ENCODE results near the gene GOLGA8S.
"Not testable (repeated sequence)": the region's sequence is repeated elsewhere in the genome, so short reads cannot be mapped to it uniquely, and the experiment has no call there.

Gene GOLGA8S

DNA sequence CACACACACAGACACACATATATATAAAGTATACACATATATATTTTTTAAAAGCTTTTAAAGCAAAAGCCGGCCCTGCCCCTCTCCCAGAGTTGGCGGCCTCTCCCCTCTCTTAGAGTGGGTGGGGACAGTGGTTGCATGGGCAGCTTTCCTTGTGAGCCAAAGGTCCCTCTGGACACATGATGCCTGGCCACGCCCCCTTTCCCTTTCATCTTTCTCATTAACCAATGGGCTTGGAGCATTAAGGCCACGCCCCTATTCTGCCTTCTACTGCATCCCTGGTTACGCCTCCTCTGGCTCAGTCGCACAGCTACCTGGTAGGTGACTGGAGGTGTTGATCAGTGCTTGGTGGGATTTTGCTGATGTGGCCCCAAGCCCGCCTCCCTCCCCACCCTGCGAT, at the start of gene GOLGA8S:
TSS of gene GOLGA8S (plus strand) at position 301 of the 400 bp plus-strand sequence. CDS start at position 363, 62 bp downstream.
- DNase-seq, result not testable (repeated sequence)

DNA sequence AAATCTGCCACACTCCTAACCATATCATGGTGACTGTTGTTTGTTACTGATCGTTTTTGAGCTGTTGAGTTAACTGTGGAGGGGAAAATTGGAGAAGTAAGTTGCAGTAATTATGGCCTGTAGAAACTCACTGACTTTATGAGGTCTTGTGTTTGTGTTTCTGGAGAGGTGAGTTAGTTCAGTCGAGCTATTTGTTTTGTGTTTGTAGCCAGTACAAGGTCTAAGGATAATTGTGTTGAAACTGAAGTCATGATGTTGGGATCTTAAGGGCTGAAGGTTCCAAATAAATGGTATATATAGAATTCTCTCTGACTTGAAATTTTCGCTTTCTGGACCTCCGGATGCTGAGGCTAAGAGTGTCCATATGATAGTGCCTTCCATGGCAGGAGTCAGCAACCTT, 49.7 kb upstream of the GOLGA8S start:
- DNase-seq, result not testable (repeated sequence)

- DNase-seq, result not testable (repeated sequence)
Observed at GRCh38 chr15:23305921-23306320, 48.6 kb upstream of the GOLGA8S start.

- not testable (repeated sequence) for DNase-seq
Observed at GRCh38 chr15:23311233-23311632, 43.3 kb upstream of the GOLGA8S start.

DNA sequence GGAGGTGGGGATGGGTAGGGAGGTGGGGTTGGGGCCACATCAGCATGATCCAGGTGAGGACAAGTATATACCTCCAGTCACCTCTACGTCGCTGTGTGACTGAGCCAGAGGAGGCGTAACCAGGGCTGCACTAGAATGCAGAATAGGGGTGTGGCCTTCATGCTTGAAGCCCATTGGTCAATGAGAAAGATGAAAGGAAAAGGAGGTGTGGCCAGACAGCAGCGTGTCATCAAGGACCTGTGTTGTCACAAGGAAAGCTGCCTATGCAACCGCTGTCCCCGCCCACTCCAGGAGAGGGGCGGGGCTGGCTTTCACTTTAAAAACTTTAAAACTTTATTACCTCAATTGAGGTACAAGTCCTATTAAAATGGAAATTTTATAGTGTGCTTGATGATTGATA, 20.5 kb upstream of the GOLGA8S start, which contains the start of gene GOLGA6L26:
TSS of gene GOLGA6L26 (minus strand) at position 101 of the 400 bp plus-strand sequence. CDS start at position 40, 61 bp downstream.
- DNase-seq, result not testable (repeated sequence)

DNA sequence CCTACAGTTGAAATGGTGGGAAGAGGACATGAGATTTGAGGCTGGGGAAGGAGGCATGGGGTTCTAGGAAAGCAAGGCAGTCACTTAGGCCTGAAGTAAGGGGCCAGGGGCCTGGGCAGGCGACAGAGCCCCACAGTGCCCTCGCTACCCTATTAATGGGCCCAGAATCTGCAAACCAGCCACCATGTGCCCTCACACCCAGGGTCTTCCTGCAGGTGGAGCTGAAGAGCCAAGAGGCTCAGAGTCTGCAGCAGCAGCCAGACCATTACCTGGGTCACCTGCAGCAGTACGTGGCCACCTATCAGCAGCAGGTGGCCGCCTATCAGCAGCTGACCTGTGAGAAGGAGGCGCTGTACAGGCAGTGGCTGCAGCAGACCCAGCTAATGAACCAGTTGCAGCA, 8.1 kb downstream of the GOLGA8S start:
- not testable (repeated sequence) for DNase-seq

DNA sequence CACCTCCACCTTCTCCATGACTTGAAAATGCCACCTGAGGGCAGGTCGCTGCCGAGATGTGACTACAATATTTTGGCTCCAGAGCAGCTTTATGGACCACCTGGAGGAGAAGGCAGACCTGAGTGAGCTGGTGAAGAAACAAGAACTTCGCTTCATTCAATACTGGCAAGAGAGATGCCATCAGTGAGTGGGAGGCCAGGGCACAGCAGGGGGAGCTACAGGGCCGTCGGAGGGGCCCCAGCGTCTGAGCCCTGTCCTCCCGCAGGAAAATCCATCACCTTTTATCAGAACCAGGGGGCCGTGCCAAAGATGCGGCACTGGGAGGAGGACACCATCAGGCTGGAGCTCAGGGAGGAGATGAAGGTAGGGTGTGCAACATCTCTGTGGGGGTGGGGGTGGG, 9.7 kb downstream of the GOLGA8S start:
- DNase-seq, result not testable (repeated sequence)

DNA sequence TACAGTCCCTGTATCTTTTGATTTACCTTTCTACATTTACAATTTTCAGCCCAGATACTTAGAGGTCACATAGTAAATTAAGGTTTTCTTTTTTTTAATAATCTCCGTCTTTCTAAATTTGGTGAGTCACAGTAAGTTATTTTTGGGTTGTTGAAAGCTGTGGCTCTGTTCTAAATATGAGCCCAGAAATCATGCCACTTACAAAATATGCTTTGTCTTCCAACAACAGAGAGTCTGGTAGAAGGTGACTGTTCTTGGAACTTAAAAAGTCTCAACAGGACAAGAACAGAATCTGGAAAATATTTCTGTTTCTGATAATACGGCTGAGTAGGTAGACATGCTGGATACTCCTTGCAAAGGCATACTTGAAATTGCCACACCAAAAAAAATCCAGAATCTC, 16.0 kb downstream of the GOLGA8S start:
- DNase-seq, result no peak

- DNase-seq, result not testable (repeated sequence)
Observed at GRCh38 chr15:23371134-23371533, 16.6 kb downstream of the GOLGA8S start.

GRCh38 chr15:23371868-23372267, 17.3 kb downstream of the GOLGA8S start:
- not testable (repeated sequence) for DNase-seq

DNA sequence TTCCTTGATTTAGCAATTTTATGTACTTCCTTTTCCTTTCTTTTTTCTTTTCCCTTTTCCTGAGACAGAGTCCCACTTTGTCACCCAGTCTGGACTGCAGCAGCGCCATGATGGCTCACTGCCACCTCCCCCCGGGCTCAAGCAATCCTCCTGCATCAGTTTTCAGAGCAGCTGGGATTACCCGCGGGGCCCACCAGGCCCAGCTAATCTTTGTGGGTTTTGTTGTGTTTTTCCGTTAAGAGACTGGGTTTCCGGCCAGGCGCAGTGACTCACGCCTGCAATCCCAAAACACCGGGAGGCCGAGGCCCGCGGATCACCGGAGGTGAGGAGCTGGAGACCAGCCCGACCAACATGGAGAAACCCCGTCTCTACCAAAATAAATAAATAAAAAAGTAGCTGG, 17.7 kb downstream of the GOLGA8S start:
- DNase-seq, result no peak

GRCh38 chr15:23372891-23373600, 18.5 kb downstream of the GOLGA8S start:
- not testable (repeated sequence) for DNase-seq

- not testable (repeated sequence) for DNase-seq
Observed at GRCh38 chr15:23374226-23374625, 19.7 kb downstream of the GOLGA8S start.

GRCh38 chr15:23378946-23379345, 24.4 kb downstream of the GOLGA8S start:
- DNase-seq, result not testable (repeated sequence)

GRCh38 chr15:23380700-23381099, 26.2 kb downstream of the GOLGA8S start:
- not testable (repeated sequence) for DNase-seq

- DNase-seq, result not testable (repeated sequence)
Observed at GRCh38 chr15:23381192-23381591, 26.6 kb downstream of the GOLGA8S start.

DNA sequence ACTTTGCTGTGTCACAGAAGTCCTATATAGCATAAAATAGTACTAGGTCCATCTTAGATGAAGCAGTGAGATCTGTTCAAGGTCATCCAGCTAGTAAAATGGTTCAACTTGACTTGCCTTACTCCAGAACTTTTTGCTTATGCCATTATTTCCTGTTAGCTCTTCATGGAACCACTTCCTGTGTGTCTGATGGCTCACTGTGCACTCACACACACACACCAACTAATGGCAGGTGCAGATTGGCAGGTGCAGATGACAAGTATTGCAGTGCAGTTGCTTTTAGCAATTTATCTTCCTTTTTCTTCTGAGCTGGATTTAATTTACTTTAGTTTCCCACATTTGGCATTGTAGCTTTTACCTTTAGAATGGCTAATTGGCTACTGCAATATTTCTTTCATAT, 29.8 kb downstream of the GOLGA8S start:
- DNase-seq, result no peak

DNA sequence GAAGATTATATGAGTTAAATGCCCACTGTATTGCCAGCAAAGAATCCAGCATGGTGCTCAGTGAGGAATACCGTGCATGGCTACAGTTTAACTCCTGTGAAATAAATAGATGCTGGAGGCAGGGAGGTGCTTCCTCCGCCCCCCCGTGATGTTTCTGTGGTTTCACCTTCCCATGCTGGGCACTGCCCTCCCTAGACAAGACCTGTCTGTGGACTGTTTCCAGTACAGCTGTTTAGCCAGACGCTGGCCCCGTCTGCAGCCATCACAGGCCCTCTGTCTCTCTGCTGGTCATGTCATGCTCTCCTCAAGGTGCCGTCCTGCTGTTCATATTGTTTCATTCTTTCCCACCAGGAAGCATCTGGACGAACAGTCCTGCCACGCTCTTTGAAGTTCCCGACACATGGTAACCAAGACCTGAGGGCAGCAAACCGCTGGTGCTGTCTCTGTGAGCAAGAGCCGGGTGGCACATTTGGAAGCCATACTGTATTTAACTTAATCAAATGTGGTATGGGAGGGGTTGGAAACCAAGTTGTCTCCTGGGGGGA, 31.4 kb downstream of the GOLGA8S start:
- no peak for DNase-seq

GRCh38 chr15:23387621-23388190, 33.2 kb downstream of the GOLGA8S start:
- DNase-seq, result no peak

DNA sequence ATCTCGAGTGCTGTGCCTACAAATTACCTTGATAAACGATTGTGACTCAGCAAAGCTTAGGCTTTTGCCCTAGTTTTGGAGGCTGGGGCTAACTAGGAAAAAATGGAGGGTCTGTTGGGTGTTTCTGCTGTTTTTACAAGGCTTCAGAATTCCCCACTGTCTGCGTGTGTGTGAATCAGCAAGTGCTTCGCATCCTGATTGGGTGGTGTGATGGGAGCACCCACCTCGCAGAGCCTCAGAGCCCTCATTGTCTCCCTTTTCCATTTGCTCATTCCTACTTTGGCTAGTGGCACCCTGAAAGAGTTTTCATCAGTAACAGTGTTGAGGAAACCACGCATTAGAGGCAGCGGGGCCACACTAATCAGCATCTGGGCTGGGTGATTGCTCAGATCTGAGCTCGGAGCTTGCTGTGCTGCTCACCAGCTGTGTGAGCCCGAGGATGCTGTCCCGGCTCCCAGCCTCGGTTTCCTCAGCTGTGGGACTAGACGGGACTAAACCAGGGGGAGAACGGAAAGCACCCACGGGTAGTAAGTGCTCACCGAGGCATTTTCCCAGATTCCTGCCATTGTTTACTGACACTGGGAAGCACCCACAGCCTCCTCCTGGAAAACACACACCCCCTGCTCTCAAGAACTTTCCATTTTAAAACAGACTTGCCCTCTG, 40.6 kb downstream of the GOLGA8S start:
- DNase-seq, result no peak

- no peak for DNase-seq
Observed at GRCh38 chr15:23395832-23396231, 41.3 kb downstream of the GOLGA8S start.

DNA sequence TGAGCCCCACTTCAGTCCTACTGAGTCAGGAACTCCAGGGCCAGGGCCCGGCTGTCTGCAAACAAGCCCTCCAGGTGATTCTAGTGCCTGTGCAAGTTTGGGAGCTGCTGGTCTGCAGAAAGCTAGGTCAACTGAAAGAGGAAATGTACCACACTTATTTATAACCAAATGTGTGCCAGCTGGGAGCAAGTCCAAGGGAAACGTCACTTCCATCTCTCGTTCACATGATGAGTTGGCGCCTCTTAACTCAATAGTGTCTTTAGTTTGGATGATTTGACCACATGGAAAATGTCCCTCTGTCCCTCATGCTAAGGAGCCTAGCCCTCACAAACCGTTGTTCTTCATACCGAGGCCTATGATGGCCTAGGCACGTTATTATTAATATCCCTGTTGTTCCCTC, 43.2 kb downstream of the GOLGA8S start:
- DNase-seq, result no peak

- DNase-seq, result not testable (repeated sequence)
Observed at GRCh38 chr15:23398357-23398756, 43.8 kb downstream of the GOLGA8S start.

GRCh38 chr15:23399207-23399606, 44.7 kb downstream of the GOLGA8S start:
- not testable (repeated sequence) for DNase-seq
